HG02798 (cell line): ENCODE measurements around the gene NPTN.

Experiments
- ATAC-seq: cut with Tn5 transposase; IDR thresholded peaks from one replicate; pipeline ENCODE4 v1.9.1; 2021; ENCODE audit warnings: mild to moderate bottlenecking; ENCODE audit not compliant: unreplicated experiment, poor library complexity

Gene NPTN

DNA sequence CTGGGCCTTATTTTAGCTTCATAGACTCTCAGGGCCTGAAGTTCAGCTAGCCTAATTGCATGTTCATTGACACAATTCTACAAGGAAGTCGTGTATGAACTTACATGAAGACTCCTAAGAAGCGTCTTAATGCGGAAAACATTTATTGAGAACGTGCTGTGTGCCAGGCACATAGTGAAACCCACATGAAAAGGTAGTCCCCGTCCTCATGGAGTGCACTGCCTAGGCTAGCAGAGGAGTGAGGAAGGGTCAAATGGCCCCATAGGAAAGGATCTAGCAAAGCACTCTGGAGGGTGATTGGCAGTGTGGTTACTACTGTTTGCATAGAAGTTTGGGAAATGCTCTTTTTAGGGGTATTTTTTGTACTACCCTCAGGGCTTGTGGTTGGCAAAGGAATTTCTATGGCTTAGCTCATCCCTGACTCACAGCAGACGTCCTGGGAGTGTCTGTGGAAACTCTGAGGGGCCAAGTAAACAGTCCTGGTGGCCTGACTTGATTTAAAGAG, 854 bp upstream of the NPTN start:
- no peak for ATAC-seq

DNA sequence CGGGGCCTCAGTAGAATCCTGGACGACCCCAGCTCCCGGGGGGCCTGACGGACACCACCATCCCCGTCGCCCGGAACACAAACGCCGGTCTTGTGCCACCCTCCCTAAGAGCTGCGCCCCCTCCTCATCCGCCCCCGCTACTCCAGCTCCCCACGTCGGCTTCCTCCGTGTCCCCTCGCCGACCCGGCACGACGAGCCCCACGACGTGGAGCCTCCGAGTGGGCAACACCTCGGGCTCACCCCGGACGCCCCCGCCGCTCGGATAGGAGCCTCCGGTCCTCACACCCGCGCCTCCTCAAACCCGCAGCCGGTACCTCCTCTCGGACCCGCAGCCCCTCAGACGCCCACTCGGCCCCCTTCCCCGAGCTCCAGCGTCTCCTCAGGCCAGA, 525 bp downstream of the NPTN start:
- peak; percentile 0 for ATAC-seq

DNA sequence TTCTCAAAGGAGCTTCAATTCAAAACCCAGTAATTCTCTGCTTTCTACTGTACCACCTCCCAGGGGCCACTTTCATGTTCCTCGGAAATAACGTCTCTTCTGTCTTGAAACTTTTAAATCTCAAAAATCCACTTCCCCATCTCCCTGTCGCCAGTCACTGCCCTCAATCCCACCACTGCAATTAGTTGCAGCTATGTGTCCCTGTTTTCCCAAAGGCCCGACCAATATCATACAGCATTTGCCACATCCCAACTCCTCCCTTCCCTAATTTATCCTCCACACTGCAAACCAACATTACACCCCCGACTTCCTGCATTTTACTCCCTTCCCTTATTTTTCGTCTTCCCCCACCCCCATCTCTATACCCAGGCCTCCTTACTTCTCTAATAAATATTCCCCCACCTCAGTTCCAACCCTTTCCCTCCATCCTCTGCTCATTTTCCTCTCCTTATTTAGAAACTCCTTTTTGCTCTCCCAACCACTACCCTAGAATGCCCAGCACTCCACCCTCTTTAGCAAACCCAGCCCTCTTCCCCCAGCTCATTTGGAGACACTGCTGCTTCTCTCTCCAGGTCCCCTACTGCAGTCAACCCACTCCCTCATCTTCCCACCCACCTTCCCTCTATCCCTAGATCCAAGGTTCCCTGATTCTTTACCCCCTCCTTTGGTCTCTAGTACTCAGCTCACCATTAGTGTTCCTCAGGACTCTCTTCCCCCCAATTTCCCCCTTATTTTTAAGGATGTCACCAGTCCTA, 1.1 kb downstream of the NPTN start:
- ATAC-seq = no peak

DNA sequence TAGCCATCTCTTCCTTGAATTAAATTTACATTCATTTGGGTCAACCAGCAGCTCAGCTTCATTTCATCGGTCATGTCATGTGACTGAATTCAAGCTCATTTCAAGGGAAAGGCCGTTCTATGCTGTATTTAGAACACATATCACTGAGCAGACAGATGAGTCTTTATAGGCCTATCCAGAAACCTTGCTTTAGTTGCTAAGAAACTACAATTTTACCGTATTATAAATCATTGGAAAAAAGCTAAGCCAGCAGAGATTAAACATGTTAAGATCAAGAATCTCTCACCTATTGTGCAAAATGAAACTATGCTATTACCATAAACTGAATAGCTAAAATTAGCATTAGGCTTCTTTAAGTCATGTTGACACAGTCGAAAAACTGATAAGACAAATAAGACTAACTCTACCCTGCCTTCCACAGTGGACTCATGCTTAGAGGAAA, 2.2 kb downstream of the NPTN start:
- no peak for ATAC-seq

DNA sequence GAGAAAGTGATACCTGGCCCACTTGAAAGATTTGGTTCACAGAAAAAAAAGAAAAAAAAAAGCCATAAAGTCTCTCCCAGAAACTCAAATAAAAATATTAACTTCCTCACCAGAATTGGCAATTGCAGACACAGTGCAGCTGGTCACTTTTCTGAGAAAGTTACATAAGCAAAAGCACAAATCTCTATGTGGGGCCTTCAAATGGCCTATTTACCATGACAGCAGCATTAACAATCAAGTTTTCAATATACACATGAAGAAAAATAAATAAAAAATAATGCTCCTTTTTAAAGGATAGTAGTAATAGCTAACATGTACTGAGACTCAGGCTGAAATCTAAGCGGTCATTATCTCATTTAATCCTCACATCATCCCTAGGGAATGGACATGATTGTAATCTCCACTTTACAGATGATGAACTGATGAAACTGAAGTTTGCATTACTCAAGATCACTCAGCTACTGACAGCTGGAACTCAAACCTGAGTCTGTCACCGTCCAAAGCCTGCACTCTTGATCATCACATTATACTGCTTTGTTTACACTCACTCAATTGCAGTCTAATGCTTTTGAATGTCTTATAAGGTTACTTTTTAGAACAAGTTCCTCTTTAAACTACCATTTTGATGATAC, 3.3 kb downstream of the NPTN start:
- no peak for ATAC-seq

DNA sequence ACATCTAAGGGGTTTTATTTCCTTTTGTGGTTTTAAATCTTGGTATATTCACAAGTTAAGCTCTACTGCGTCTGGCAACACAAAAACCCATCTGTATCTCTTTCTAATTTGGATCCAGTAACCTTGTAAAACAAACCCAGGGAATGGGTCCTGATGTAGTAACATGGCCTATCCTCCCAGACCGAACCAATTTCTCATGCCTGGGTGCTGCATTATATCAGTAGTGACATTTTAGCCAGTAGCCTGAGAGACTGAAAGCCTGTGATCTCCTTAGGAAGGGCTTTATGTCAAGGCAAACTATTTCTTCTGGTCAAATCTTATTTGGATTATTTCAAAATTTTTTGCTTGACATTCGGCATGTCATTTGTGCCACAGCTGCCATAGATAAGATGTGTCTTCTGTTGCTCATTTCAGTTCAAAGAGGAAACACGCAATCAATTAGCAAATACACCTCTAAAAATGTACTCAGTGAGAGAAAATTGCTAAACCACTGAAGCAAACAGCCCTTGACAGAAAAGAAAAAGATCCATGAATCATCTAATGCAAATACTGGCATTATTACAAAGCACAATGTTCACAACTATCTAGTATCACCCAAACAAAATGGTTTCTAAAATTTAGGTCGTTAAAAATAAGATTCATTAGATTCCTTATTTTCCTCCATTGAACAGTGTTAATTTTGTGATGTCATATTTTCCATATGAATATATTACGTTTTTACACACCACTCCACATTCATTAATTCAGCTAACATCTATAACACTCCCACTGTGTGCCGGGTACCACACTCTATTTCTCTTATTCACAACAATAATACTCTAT, 4.0 kb downstream of the NPTN start:
- no peak for ATAC-seq

DNA sequence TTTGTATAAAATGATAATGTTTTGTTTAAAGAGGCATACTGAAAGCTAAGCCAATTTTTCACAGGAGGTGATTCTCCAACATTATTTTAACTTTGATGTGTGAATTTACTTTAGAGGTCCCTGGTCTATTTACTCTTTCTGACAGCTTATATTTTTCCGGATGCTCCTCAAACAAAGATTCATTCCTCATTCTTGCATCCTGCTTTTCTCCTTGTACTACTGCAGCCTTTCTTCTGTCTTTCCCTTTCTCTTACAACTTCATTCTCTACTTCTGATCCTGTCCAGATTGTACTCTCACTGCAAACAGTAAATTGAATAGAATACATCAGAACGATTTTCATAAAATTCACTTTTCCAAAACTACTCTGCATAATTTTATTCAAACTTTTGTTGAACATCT, 5.1 kb downstream of the NPTN start:
- ATAC-seq = no peak

DNA sequence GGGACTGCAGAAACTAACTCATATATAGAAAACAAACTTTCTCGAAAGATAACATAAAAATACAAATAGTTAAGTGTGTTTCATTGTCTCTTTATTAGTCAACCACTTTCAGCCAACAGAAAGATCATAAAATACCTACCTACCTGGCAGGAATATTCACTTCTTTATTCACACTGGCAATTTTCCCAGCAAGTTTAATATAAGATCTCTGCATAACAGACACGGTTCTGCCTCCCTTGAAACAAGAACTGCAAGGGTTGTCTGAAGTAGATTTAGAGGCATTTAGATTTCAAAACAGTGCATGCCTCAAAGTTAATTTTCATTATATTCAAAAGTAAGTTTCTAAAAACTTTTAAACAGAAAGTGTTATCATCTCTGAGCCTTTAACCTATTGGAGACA, 7.1 kb downstream of the NPTN start:
- no peak for ATAC-seq

DNA sequence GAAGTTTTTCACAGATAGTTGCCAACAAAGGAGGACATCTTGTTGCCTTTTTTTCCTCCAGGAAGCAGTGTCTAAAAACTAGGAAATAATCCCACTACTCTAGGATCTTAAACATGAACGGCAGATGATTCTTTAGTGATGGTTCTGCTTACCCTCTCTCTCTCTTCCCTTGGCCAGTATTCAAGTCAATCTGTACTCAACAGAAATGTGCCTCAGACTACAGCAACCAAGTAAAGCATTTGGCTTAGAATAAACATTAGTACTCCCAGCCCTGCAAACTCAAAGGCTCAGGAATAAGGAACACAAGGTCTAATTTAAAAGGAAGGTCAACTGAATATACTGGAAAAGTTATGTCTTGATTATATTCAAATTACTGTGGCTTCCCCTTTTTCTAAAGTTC, 8.7 kb downstream of the NPTN start:
- no peak for ATAC-seq

DNA sequence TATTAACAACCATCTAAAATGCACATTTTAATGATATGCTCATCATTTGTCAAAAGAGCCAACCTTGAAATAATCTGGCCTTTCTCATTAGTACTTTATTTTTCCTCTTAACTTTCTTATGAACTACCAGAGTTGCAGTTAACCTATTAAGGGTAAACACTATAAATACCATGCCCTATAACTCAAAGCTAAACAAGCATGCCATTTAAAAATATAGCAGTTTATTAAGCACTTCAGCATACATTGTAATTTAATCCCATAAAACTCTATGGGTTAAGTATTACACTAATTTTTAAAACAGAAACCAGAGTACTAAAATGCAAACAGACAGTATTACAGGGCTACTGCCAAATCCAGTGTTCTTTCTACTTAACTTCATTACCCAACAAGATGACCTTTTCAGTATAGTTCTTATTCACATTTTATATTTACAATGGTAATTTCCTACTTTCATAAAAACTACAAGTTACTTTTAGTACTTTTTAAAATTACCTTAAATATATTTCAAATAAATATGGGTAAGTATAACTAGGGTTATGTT, 11.8 kb downstream of the NPTN start:
- ATAC-seq = no peak

DNA sequence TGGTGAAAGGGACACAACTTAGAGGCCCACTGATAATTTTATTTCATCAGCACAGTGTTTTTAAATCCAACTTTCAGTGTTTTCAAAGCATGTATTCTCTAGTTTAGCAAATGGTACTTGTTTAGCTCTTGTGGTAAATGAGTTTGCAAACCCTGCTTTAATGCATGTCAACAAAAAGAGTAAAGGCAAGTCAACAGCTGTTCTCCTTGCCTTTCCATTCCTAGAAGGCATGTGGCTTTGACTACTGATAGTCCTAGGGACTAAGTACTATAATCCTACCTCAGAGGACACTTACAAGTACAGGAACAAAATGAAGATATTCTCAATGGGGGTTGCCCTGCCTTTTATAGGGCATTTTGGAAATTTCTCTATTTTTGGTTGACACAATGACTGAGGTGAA, 13.1 kb downstream of the NPTN start:
- ATAC-seq = no peak

DNA sequence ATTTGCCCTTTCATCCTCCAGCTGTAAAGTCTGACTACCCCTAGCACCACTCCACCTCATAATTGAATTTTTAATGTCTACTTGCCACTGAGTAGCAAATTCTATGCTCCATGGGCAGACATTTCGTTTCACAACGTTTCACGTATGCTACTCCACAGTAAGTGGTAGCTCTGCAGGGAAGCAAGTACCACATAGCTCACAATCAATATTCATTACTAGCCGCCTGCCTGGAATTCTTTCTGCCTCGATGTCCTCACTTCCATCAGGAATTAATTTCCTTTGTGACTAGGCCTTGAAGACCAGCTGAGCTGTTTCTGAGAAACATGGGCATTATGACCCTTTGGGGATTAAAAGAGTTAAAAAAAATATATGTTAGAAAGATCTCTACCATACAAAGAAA, 15.3 kb downstream of the NPTN start:
- ATAC-seq = no peak

DNA sequence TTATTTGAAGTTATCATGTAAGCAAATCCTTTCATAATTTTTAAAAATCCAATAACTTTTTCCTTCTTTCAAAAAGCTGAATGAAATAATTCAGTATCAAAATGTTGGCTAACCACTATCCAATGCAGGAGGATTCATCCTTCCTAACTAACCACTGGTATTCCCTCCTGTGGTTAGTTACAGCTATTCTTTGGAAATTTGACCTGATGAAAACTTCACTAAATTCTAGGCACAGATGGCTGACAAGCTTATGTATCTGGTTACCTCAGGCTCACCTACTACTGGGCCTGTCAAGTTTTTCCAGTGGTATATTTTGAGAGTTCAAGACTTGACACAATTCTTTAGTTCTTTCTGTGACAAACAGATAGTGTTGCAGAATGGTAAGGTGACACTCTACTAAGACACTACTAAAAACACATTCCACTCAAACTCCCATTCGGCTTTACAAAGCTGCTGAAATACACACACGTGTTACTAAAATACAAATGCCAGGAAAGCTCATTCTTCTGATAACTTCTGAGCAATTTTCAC, 15.8 kb downstream of the NPTN start:
- ATAC-seq = no peak

DNA sequence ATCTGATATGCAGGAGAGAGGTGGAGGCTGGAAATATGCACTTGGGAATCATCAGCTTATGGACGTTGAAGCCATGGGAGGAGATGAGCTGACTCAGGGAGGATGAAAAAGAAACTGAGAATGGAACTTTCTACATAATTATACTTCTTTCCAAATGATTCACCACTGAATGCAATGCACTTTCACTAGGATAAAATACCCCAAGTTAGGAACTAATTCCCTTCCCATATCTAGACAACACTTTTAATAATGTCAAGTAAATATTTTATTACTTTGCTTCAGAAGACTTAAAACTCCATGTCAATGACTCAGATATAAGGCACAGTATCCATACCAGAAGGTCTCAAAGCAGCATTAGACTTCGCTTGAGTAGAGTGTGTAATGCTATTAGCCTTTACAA, 24.2 kb downstream of the NPTN start:
- no peak for ATAC-seq

DNA sequence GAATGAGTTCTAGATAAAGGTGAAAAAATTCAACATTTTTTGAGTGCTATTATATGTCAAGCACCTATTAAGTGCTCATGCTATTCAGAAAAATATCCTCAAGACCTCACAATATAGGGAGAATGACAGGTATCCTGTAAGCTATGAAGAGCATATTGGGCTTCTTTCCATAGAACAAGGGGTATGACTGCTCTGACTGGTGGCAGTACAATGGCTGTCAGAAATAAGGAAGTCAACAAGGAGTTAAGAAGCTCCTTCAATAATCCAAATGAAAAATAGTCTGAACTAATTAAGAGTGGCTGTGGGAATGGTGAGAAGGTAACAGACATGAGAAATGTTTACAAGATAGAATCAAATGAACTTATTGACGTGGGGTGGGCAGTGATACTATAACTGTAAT, 24.7 kb downstream of the NPTN start:
- no peak for ATAC-seq

DNA sequence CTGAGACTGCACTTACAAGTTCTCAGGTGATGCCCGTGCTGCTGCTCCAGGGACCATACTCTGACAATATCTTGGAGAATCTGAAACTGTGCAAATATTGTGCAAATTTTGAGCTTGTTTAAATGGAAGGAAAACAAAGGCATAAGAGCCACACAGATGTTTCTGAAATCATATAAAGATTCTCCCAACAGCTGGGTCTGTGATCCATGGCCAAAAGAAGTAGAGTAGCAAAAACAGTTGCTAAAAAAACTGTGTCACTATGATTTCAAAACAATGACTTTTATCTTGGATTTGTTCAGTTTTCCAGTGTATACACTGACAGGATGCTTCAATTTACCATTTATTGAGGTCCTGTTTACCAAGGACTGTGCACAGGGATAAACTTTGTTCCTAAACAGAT, 25.3 kb downstream of the NPTN start:
- ATAC-seq = no peak

DNA sequence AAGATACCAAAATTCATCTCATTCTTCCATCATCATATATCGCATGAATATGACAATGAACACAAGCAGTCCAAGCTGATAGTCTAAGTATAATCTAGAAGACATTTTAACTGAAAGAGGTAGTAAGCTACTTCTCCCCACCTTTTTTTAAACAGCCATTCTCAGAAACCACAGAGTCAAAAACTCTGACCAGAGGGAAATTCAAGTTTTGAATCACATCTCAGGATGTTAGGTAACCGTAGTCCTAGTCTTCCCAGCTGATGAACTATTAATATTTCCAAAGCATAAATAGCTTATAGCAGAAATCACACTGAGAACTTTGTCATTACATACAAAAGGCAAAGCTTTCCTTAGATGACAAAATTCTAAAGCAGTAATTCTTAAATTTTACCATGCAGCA, 25.8 kb downstream of the NPTN start:
- ATAC-seq = no peak

DNA sequence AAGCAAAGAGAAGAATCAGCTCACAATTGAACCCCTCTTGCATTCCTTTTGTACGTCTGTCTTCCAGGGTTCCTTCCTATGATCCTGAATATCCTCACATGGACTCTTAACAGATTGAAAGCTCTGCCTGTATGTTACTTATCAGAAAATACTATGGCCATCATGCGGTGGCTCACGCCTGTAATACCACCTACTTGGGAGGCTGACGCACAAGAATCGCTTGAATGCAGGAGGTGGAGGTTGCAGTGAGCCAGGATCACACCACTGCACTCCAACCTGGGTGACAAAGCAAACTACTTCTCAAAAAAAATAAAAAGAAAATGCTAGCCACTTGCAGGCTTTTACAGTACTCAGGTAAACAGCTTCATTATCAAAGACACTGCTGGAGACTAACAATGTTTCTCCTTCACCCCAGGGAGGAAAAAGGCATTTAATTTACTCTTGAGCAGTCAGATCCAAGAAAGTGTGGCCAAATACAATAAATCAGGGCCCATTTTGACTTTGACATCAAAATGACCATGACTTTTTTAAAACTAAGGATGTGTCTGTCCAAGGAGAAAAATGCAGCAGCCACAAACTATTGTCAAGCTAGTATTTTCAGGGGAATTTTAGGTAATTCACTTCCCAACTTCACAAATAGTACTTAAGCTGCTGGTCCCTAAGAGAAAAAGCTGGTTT, 27.3 kb downstream of the NPTN start:
- no peak for ATAC-seq

DNA sequence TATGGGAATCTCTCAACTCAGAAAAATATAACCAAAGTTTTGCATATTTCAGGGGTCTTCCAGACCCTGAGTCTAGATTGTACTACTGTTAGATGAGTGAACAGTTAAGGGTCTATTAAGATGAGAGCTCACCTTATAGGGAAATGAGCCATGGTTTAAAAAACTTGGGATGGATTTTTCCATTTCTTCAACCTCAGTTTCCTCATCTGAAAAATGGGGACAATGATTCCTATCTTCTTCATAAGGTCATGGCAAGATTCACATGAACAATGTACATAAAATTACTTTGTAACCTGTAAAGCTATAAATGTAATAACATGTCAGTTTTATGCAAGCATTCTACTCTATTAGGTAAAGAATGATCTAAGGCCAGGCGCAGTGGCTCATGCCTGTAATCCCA, 28.7 kb downstream of the NPTN start:
- no peak for ATAC-seq

DNA sequence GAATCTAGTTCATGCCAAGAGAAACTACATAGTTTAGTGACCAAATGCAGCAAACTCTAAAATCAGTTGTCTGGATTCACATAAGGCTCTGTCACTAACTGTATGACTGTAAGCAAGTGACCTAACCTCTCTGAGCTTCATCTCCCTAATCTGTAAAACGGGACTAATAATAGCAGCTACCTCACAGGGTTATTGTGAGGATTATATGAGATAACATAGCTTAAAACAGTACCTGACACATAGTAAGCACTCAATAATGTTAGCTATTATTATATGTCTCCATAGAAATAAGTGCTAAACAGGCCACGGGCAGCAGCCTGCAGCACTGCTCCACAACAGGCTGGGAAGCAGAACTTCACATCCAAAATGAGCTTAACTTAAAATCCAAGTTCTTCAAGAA, 30.2 kb downstream of the NPTN start:
- no peak for ATAC-seq
